ENCODE measurements around the gene PLD4.

Gene PLD4

GRCh38 chr14:104881369-104881979, 43.2 kb upstream of the PLD4 start:
- Histone ChIP-seq H4K20me1 (ENCODE audit: low read depth, low read length) (no peaks in the 10 kb centered on the region), H3K36me3 (ENCODE audit: low read length) (no peaks in the 10 kb centered on the region)
- TF ChIP-seq EZH2phosphoT487 (conservative IDR thresholded peaks at IDR 0.05; ENCODE audit: low read length) (no peak), CTCF (IDR thresholded peaks at IDR 0.05; ENCODE audit: insufficient read depth, low read length, poor library complexity, severe bottlenecking) (no peak)

GRCh38 chr14:104882325-104882973, 42.2 kb upstream of the PLD4 start:
- Histone ChIP-seq H3K9me3 (ENCODE audit: insufficient read depth, low read length) (no peaks in the 10 kb centered on the region), H3K9me2 (replicated peaks; ENCODE audit: insufficient read depth, low read length) (no peaks in the 10 kb centered on the region), H3K36me3 (ENCODE audit: low read length) (no peaks in the 10 kb centered on the region), H3K4me2 (ENCODE audit: low read depth, low read length, poor library complexity, severe bottlenecking) (no peak overlapping the region), H4K20me1 (ENCODE audit: low read depth, low read length) (no peaks in the 10 kb centered on the region), H2AFZ (ENCODE audit: low read depth, low read length, severe bottlenecking) (no peak overlapping the region), H3F3A (ENCODE audit: insufficient read depth) (no peaks in the 10 kb centered on the region), H3K4me3 (ENCODE audit: insufficient read depth, low read length, poor library complexity, severe bottlenecking) (no peak overlapping the region), H3K27me3 (ENCODE audit: low read length) (no peaks in the 10 kb centered on the region), H3K27ac (ENCODE audit: low read depth, low read length) (no peak overlapping the region), H3K79me2 (ENCODE audit: insufficient read depth, low read length) (no peaks in the 10 kb centered on the region), H3K9ac (ENCODE audit: low read length) (no peak overlapping the region)
- TF ChIP-seq CTCF (IDR thresholded peaks at IDR 0.05; ENCODE audit: insufficient read depth, low read length, poor library complexity, severe bottlenecking), result no peak

More at GRCh38 chr14:104881369-104881979, 43.2 kb upstream of the PLD4 start:
- Histone ChIP-seq H3K27me3 (ENCODE audit: low read length) (no peaks in the 10 kb centered on the region), H3K4me2 (ENCODE audit: low read depth, low read length, poor library complexity, severe bottlenecking) (no peak overlapping the region), H3K9ac (ENCODE audit: low read length) (no peak overlapping the region), H3K4me3 (ENCODE audit: insufficient read depth, low read length, poor library complexity, severe bottlenecking) (no peak overlapping the region), H3F3A (ENCODE audit: insufficient read depth) (no peaks in the 10 kb centered on the region), H3K9me2 (replicated peaks; ENCODE audit: insufficient read depth, low read length) (no peaks in the 10 kb centered on the region), H3K79me2 (ENCODE audit: insufficient read depth, low read length) (no peaks in the 10 kb centered on the region), H2AFZ (ENCODE audit: low read depth, low read length, severe bottlenecking) (no peak overlapping the region), H3K9me3 (ENCODE audit: insufficient read depth, low read length) (no peaks in the 10 kb centered on the region), H3K27ac (ENCODE audit: low read depth, low read length) (no peak overlapping the region)

GRCh38 chr14:104882991-104883660, 41.6 kb upstream of the PLD4 start:
- H3K4me3 ChIP-seq (ENCODE audit: insufficient read depth, low read length, poor library complexity, severe bottlenecking), result no peak overlapping the region
- H3K36me3 ChIP-seq (ENCODE audit: low read length), result no peaks in the 10 kb centered on the region
- H4K20me1 ChIP-seq (ENCODE audit: low read depth, low read length), result no peaks in the 10 kb centered on the region
- no peaks in the 10 kb centered on the region for H3K9me3 ChIP-seq (ENCODE audit: insufficient read depth, low read length)
- no peak overlapping the region for H3K9ac ChIP-seq (ENCODE audit: low read length)
- no peak overlapping the region for H3K27ac ChIP-seq (ENCODE audit: low read depth, low read length)
- TF ChIP-seq EZH2phosphoT487 (conservative IDR thresholded peaks at IDR 0.05; ENCODE audit: low read length) (no peak), CTCF (IDR thresholded peaks at IDR 0.05; ENCODE audit: insufficient read depth, low read length, poor library complexity, severe bottlenecking) (no peak)
- no peak overlapping the region for H3K4me2 ChIP-seq (ENCODE audit: low read depth, low read length, poor library complexity, severe bottlenecking)
- no peaks in the 10 kb centered on the region for H3K27me3 ChIP-seq (ENCODE audit: low read length)
- H3K9me2 ChIP-seq (replicated peaks; ENCODE audit: insufficient read depth, low read length), result no peaks in the 10 kb centered on the region
- no peaks in the 10 kb centered on the region for H3F3A ChIP-seq (ENCODE audit: insufficient read depth)
- H2AFZ ChIP-seq (ENCODE audit: low read depth, low read length, severe bottlenecking), result no peak overlapping the region
- H3K79me2 ChIP-seq (ENCODE audit: insufficient read depth, low read length), result no peaks in the 10 kb centered on the region
